DMS153 treated with DMSO at 0.1 percent for 48 hours (cell line): ENCODE measurements around the gene PLAU.
A peak's percentile ranks its signal among the peaks of the same experiment; 100 is the strongest.
"Not testable (repeated sequence)": the region's sequence is repeated elsewhere in the genome, so short reads cannot be mapped to it uniquely, and the experiment has no call there.

ENCODE experiments used
- DNase-seq: peaks from one replicate; lab custom pipeline; 2025; ENCODE audit not compliant: unreplicated experiment; lab: John Stamatoyannopoulos, UW

PLAU gene

DNA sequence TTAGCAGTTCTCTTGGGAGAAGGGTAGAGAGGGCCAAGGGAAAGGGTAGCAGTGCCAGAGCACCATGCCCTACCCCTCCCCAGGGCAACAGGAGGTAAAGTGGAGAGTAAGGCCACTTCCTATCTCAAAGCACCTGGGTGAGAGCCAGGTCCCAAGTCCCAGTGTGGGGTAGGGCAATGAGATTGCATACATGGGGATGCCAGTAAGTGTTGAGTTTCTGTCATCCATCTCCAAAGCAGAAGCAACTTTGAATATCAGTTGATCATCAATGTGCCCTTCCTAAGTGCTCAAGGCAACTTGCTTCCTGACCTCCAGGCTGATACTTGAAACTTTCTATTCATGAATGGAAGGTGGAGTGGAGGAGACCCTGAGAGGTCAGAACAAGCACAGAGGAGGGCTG, 34.4 kb upstream of the PLAU start:
- no peak for DNase-seq

DNA sequence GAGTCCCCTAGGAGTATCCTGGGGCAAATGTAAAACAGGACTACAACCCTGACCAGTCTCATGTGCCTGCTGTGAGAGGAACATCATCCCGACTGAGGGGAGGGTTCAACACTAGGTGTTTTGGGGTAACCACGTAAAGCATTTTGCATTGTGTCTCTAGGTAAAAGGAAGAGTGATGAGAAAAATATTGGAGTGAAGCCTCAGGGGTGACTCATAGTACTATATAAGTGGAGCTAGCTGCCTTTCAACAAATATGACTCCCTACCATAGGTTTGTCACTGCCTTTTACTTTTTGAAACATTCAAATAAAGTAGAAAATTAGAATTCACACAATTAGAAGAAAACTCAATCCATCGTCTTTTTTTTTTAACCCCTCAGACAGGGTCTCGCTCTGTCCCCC, 34.0 kb upstream of the PLAU start:
- no peak for DNase-seq

DNA sequence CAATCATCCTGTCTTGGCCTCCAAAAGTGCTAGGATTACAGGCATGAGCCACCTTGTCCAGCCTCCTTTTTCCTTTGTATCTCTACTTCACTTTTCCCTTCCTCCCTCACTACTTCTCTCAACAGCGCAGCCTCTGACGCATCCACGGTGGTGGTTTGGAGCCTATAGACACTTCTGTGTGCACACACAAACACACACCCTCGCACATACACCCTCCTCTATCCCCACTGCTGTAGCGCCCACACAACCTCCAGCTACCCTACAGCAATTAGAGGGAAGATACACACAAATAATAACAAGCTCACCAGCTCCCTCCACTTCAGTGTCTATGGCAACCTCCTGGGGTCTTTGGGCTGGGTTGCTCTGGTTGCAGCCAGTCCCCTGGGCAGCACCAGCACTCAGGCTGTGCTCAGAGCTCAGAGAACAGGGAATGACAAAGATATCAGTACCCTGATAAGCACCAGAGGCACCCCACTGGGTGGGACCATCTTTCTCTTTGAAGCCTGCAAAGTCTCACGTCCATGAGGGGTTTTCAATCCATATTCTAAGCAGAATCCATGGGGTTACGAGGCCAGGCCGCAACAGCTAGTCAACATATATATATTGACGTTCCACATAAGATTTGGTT, 33.3 kb upstream of the PLAU start:
- no peak for DNase-seq

DNA sequence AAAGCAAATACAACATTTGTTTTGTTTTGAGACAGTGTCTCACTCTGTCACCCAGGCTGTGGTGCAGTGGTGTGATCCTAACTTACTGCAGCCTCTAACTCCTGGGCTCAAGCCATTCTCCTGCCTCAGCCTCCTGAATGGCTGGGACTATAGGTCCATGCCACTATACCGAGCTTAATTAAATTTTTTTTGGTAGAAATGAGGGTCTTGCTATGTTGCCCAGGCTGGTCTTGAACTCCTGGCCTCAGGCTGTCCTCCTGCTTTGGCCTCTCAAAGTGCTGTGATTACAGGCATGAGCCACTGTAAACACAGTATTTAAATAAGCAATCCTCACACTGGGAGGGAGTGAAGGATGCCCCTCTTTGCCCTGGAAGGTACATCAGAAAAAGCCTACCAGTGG, 32.6 kb upstream of the PLAU start:
- no peak for DNase-seq

DNA sequence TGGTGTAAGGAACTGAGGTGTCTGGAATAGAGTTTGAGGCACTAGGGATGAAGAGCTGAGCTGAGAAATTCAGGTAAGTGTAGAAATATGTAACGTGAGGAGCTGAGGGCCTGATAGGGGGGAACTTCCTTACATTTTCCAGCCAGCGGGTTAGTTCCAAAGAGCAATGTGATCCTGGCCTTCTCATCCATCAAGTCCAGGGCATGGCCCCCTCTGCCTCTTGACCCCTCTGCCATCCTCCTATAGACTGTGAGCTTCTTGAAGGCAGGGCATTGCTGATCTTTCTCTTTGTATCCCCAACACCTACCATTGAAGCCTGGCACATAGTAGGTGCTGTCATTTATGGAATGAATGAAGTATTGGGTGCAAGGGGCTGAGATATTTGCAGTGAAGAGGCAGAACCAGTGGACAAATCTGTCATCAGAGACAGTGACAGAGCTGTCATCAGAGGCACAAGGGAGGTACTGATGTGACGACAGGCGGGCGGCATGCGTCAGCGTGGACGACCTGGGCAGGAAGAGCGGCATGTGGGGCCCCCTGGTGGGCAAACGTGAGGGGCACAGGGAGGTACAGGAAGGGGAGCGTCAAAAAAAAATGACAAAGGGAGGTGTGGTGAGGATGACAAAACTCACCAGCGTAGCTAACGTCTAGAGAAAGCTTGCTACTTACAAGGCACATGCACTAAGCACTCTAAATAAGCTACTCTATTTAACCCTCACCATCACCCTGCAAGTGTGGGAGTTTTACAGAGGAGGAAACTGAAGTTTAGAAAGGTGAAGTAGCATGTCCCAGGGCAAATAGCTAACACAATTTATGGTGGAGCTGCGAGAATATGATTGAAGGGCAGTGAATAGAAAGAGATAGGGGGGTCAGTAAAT, 31.4 kb upstream of the PLAU start:
- peak; percentile 50 for DNase-seq

- no peak for DNase-seq
These were observed 29.6 kb upstream of the PLAU start for GRCh38 chr10:73881221-73881919.

GRCh38 chr10:73884017-73884416, 26.9 kb upstream of the PLAU start:
- no peak for DNase-seq

DNA sequence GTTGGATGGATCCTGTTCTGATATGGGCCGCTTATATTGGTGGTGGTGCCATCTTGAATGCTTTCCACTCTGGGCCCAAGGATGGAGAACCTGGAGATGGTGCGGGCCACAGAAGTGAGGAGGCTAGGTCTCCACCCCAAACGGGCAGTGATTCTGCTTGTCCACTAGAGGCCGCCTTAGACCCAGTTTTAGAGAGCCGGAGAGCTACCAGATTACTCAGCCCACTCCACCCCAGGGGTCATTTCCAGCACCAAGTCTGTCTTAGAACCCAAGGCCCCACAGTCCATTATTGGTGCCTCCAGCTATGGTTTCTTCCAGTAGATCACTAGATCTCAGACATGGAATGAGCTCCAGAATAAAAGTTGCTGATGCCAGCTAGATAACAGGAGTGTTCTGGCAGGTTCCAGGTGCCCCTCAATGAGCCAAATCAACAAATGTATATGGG, 24.8 kb upstream of the PLAU start:
- DNase-seq, result peak; percentile 60

DNA sequence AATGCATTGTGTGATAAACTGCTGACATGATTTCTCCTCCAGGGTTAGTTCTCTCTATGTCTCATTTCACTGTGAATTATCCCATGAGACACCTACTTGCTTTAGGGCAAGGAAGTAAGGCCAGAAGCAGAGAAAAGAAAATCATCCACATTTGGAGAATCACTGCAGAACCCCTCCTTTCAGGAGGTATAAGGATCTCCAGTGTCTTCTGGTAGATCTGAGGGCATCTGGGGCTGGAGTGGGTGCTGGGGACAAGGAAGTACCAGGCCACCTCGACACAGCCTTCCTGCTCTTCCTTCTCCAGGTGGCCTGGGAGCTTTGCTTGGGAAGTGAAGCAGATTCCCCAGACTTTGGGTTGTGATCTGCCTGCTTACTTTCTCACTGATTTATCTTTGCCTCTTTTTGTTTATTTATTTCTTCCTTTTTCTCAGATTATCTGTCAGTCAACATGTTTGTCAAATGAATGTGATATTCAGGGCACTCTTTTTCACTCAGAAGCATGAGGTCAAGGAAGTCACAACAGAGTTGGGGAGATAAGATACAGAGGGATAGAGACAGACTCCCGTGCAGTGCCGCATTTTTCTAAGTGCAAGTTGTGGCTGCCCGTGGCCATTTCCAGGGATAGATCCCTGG, 24.2 kb upstream of the PLAU start:
- DNase-seq, result no peak

DNA sequence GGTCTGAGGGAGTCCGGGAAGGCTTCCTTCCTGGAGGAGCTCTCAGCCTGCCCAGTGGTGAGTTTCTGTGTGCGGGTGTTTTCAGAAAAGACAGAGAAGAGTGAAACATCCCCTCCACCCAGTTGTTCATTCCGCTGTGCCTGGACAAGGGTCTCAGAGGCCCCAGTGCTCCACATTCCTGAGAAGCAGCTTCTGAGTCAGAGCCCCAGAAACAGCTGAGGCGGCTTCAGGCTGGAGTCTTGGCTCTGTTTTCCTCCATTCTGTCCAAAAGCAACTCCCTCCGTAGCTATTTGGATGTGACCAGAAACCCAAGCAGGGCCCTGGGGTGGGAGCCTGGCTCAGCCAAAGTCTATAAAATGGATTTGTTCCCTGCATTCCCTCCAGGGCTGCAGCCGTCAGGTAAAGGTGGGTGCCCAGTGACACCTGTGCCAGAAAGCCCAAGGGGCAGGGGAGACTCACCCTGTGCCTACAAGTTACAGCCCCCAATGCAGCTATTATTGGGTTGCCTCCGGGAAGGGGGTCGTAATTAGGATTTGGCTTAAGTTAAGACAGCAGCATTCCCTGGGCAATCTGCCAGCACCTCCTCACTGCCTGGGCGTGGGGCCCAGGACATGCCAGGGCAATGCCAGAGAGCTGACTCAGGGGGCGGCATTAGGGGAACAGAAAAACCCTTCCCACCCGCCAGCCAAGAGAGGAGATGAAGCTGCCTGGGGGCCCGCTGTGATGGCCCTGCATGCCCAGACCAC, 23.5 kb upstream of the PLAU start:
- peak; percentile 23 for DNase-seq

DNA sequence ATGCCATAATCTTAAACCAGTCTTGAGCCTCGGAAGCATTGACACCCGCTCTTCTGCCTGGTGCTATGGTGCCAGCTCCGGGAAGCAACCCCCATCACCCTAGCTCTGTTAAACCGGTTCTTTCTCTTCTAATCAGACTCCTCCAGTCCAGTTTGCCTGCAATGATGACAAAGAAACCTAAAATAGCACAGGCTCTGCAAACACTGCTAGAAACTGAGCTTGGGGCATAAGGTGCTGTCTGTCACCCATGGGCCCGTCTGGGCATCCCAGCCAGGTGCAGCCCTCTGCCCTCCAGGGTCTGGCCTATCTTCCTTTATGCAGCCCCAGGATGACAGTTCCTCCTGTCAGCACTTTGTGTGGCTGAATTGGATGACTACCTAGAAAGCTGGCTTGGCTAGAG, 22.4 kb upstream of the PLAU start:
- DNase-seq, result peak; percentile 46

- peak; percentile 84 for DNase-seq
These were observed 21.9 kb upstream of the PLAU start for GRCh38 chr10:73889014-73889413.

- not testable (repeated sequence) for DNase-seq
These were observed 21.5 kb upstream of the PLAU start for GRCh38 chr10:73889416-73889815.

DNA sequence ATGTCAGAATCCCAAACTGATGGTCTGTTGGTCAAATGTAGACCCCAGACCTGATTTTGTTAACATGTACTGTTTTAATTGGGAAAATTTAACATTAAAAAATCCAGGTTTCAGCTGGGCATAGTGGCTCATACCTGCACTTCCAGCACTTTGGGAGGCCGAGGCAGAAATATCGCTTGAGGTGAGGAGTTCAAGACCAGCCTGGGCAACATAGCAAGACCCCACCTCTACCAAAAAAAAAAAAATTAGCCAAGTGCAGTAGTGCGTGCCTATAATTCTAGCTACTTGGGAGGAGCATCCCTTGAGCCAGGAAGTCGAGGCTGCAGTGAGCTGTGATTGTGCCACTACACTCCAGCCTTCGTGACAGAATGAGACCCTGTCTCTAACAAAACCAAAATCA, 20.7 kb upstream of the PLAU start:
- DNase-seq, result no peak

GRCh38 chr10:73890830-73891229, 20.1 kb upstream of the PLAU start:
- DNase-seq, result not testable (repeated sequence)

DNA sequence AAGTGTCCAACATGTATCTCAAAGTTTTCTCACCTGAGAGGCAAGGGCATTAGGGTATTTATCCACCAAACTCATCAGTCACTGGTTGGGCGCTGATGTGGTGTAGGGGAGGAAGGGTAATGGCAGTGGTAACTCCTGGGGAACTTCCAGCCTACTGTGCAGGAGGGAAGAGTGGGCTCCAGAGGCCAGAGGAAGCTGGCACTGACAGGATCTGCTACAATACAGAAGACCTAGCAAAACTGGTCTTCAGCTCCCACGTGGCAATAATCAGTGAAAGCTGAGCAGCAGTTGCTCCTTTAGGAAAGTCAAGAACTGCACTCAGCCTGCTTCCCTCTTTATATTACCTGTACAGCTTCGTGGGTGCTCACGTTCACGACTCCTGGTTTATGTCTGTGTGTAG, 19.4 kb upstream of the PLAU start:
- no peak for DNase-seq

DNA sequence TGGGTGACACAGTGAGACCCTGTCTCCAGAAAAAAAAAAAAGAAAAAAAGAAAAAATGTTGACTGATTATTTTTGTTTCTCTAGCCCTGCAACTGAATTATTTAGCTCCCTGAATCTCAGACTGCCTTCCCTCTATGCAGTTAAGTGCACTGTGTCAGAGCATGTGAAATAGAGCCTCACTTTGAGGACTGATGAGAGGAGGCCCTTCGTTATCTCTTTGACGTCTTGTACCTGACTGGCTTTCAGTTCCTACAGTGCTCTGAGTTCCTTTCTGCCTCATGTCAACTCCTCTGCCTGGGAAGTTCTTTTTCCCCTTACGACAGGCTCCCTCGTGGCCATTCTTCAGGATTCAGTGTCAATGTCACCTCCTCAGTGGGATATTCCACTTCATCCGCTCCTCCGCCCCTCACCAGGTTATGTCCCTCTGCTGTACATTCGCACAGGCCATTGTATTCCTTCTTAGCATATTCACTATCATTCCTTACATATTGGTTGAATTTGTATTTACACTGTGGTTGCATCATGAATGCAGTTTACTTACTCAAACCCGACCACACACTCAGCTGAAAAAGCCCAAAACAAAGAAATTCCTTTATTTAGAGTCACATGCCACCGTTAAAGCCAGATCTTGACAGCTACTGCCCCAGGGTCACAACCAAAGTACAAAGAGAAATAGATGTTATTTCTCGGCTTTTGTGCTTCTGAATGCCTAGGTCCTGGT, 18.5 kb upstream of the PLAU start:
- no peak for DNase-seq

GRCh38 chr10:73893426-73893825, 17.5 kb upstream of the PLAU start:
- DNase-seq, result no peak

DNA sequence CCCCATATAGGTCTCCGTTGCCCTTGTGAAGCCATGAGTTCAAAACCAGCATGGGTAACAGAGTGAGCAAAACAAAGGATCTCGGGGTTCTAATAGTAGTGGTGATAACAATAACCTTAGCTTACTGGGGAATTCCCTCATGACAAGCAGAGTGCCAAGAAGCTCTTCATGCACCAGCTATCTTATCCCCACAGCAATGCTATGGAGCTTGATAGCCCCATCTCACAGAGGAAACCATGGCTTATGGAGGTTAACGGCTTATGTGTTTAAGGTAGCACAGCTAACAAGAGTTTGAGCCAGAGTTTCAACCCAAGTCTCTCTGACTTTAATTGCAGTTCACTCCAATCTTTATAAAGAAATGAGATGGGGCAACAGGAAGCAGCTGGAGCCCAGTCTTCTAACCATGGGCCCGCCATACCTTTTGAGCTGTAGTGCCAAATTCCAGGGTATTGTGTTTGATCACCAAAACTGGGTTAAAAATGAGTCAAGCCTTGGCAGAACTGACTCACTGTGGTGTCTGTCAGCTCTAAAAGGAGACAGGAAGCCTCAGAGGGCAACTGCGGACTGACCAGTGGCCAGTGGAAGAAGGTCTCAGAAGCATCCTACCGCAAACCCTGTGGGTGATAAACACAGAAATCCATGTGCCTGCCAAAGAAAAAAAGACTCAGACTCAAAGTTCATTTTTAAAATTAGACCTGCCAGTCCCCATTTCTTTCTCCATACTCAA, 16.5 kb upstream of the PLAU start:
- no peak for DNase-seq
